ENCODE data around the gene RAB26.
"Not testable (repeated sequence)": the region's sequence is repeated elsewhere in the genome, so short reads cannot be mapped to it uniquely, and the experiment has no call there.

DNA sequence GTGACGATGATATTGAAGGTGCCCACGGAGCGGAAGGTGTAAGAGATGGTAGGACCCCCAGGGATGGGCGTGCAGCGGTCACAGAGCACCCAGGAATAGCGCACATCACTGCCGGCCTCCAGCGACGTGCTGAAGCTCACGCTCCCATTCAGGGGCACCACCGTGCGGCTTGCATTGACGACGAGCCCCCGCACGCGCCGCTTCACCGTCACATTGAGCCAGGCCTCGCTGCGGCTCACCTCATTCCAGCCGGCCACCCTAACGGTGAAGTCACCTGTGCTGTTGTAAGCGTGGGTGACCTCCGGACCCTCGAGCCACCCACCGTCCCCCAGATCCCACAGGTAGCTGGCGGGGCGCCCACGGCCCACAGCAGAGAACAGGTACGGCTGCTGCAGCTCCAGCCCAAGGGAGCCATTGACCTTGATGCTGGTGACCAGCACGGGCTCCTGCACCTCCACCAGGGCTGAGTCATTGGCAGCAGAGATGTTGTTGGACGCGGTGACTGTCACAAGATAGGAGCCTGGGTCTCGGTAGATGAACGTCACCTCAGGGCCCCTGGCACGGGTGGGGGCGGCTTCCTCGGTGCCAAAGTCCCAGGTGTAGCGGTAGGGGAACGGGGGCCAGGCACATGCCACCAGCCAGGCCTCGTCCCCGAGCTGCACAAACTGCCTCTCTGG lies 38.0 kb upstream of the RAB26 start:
- TF ChIP-seq POLR2AphosphoS5 (IDR thresholded peaks at IDR 0.05; ENCODE audit: borderline replicate concordance, low read depth, low read length); EZH2 (IDR thresholded peaks at IDR 0.05); FOXP2 (optimal IDR thresholded peaks at IDR 0.05; ENCODE audit: control extremely low read depth, extremely low read length, insufficient read depth): not testable (repeated sequence)
